Tibial nerve (tissue), 4 donors: ENCODE results near the gene FAM114A1. TPM values are rescaled to one million over a fixed set of nuclear protein-coding genes. Genes with fewer than 3 reads are reported as not detected.

Experiments used
- DNase-seq, 2 donors: peaks; one replicate each; pipeline ENCODE4 v3.0.0-alpha.2; 2019; ENCODE audit warnings: low spot score in 2 of 2
- H3K27ac ChIP-seq, 4 donors: fragments of 200-600 bp; sonication (generic) in 3 of 4; one replicate each; pipeline ENCODE4 v1.5.1; 2017 to 2019; ENCODE audit warnings: mild to moderate bottlenecking in 1 of 4
- H3K27me3 ChIP-seq, 2 donors: fragments of 200-600 bp; sonication (generic) in 1 of 2; one replicate each; pipeline versions ENCODE4 v1.5.1 to v1.6.0; 2017 to 2019
- H3K36me3 ChIP-seq, 3 donors: fragments of 200-600 bp; sonication (generic); one replicate each; pipeline ENCODE4 v1.5.1; 2018 to 2019
- H3K4me1 ChIP-seq, 4 donors: fragments of 200-600 bp; sonication (generic) in 3 of 4; one replicate each; pipeline ENCODE4 v1.5.1; 2017 to 2019
- H3K4me3 ChIP-seq, 4 donors: fragments of 200-600 bp; sonication (generic) in 3 of 4; one replicate each; pipeline ENCODE4 v1.5.1; 2017 to 2019; ENCODE audit warnings: mild to moderate bottlenecking in 1 of 4, moderate library complexity in 1 of 4
- H3K9me3 ChIP-seq, 4 donors: fragments of 200-600 bp; sonication (generic) in 3 of 4; one replicate each; pipeline ENCODE4 v1.5.1; 2017 to 2019
- CTCF ChIP-seq, 5 experiments: fragments of 200-600 bp in 3 of 5; fragments of 450-650 bp in 2 of 5; sonication (generic) in 3 of 5; IDR thresholded peaks; one replicate each; pipeline ENCODE4 v1.5.1; 2016 to 2019; ENCODE audit warnings: antibody characterized with exemption in 5 of 5, mild to moderate bottlenecking in 3 of 5, moderate library complexity in 2 of 5
- EP300 ChIP-seq, 2 donors: sonication (generic); formaldehyde crosslinking; IDR thresholded peaks; one replicate each; pipeline ENCODE4 v1.6.1; 2017; ENCODE audit warnings: antibody characterized with exemption in 2 of 2, mild to moderate bottlenecking in 1 of 2
- POLR2A ChIP-seq, 2 donors: fragments of 450-650 bp; IDR thresholded peaks; one replicate each; pipeline ENCODE4 v1.6.1; 2017; ENCODE audit warnings: antibody characterized with exemption in 2 of 2, mild to moderate bottlenecking in 2 of 2, moderate library complexity in 2 of 2
- WGBS, 2 donors: methylation state at CpG; one replicate each; pipeline ENCODE4 v1.1.5; 2018; 5-methylcytosine and 5-hydroxymethylcytosine counted together
- total RNA-seq, 4 donors: library from RNA; depleted of rRNA; stranded (reverse); fragments of >200 nt; gene quantifications; one replicate each; pipeline ENCODE4 v1.1.0, GENCODE V29; 2016

Gene FAM114A1
- total RNA-seq, 4 donors from 2014 or later = 70.4 to 111 (median 98.2) TPM

- 95 to 98% methylated on average over 5 to 7 of the region's 7 CpGs for WGBS, 2 donors
- Histone ChIP-seq H3K9me3 (peaks cover 0 to 33% (median 5%) of the 10 kb centered on the region in 4 donors), H3K36me3 (peaks cover 0 to 5% (median 0%) of the 10 kb centered on the region in 3 donors), H3K27ac (no peak overlapping the region), H3K4me1 (no peaks in the 10 kb centered on the region), H3K27me3 (no peaks in the 10 kb centered on the region), H3K4me3 (no peak overlapping the region)
- TF ChIP-seq EP300 (IDR thresholded peaks at IDR 0.05) (no peak), CTCF (IDR thresholded peaks at IDR 0.05) (no peak), POLR2A (IDR thresholded peaks at IDR 0.05) (no peak)
- no peak for DNase-seq
Measured at GRCh38 chr4:38832624-38833528, 34.7 kb upstream of the FAM114A1 start.

GRCh38 chr4:38834570-38834969, 33.0 kb upstream of the FAM114A1 start:
- Histone ChIP-seq H3K4me3 (no peak overlapping the region), H3K4me1 (no peaks in the 10 kb centered on the region), H3K27me3 (no peaks in the 10 kb centered on the region), H3K36me3 (peaks cover 0 to 4% (median 0%) of the 10 kb centered on the region in 3 donors), H3K27ac (no peak overlapping the region), H3K9me3 (peaks cover 0 to 34% (median 5%) of the 10 kb centered on the region in 4 donors)
- no peak for DNase-seq
- 91 to 93% methylated on average over 4 of the region's 4 CpGs for WGBS, 2 donors
- TF ChIP-seq CTCF (IDR thresholded peaks at IDR 0.05) (no peak), POLR2A (IDR thresholded peaks at IDR 0.05) (no peak), EP300 (IDR thresholded peaks at IDR 0.05) (no peak)

GRCh38 chr4:38837334-38837733, 30.3 kb upstream of the FAM114A1 start:
- Histone ChIP-seq H3K4me3 (no peak overlapping the region), H3K27ac (no peak overlapping the region), H3K4me1 (no peaks in the 10 kb centered on the region), H3K36me3 (no peaks in the 10 kb centered on the region), H3K9me3 (peaks cover 0 to 34% (median 5%) of the 10 kb centered on the region in 4 donors), H3K27me3 (no peaks in the 10 kb centered on the region)
- no peak for DNase-seq
- TF ChIP-seq EP300 (IDR thresholded peaks at IDR 0.05) (no peak), CTCF (IDR thresholded peaks at IDR 0.05) (no peak), POLR2A (IDR thresholded peaks at IDR 0.05) (no peak)

- H3K4me3 ChIP-seq = no peak overlapping the region
- H3K36me3 ChIP-seq = no peaks in the 10 kb centered on the region
- TF ChIP-seq EP300 (IDR thresholded peaks at IDR 0.05) = no peak
- TF ChIP-seq POLR2A (IDR thresholded peaks at IDR 0.05) = no peak
- no peak for TF ChIP-seq CTCF (IDR thresholded peaks at IDR 0.05)
- H3K27me3 ChIP-seq = no peaks in the 10 kb centered on the region
- WGBS, 2 donors = 63 to 64% methylated on average over 2 of the region's 2 CpGs
- DNase-seq = no peak
- H3K27ac ChIP-seq = no peak overlapping the region
- peaks cover 0 to 34% (median 5%) of the 10 kb centered on the region in 4 donors for H3K9me3 ChIP-seq
- H3K4me1 ChIP-seq = no peaks in the 10 kb centered on the region
Measured at GRCh38 chr4:38837849-38838248, 29.8 kb upstream of the FAM114A1 start.

- H3K9me3 ChIP-seq = peaks cover 0 to 2% (median 0%) of the 10 kb centered on the region in 4 donors
- no peak for DNase-seq
- no peaks in the 10 kb centered on the region for H3K27me3 ChIP-seq
- WGBS, 2 donors = 75 to 81% methylated on average over 4 of the region's 4 CpGs
- H3K4me3 ChIP-seq = no peak overlapping the region
- H3K27ac ChIP-seq = no peak overlapping the region
- TF ChIP-seq CTCF (IDR thresholded peaks at IDR 0.05) (no peak), POLR2A (IDR thresholded peaks at IDR 0.05) (no peak), EP300 (IDR thresholded peaks at IDR 0.05) (no peak)
- no peaks in the 10 kb centered on the region for H3K36me3 ChIP-seq
- no peaks in the 10 kb centered on the region for H3K4me1 ChIP-seq
Measured at GRCh38 chr4:38842994-38843393, 24.6 kb upstream of the FAM114A1 start.
